Anterior cingulate cortex (tissue), 58 donors: ENCODE data around the gene KIF3B.
"Not testable (repeated sequence)": the region's sequence is repeated elsewhere in the genome, so short reads cannot be mapped to it uniquely, and the experiment has no call there.

Experiments used
- DNase-seq, 58 donors: peaks; one replicate each; lab custom pipeline; 2025; lab: John Stamatoyannopoulos, UW

Gene KIF3B

GRCh38 chr20:32353848-32354496, 76.5 kb downstream of the KIF3B start:
- no peak for DNase-seq

DNA sequence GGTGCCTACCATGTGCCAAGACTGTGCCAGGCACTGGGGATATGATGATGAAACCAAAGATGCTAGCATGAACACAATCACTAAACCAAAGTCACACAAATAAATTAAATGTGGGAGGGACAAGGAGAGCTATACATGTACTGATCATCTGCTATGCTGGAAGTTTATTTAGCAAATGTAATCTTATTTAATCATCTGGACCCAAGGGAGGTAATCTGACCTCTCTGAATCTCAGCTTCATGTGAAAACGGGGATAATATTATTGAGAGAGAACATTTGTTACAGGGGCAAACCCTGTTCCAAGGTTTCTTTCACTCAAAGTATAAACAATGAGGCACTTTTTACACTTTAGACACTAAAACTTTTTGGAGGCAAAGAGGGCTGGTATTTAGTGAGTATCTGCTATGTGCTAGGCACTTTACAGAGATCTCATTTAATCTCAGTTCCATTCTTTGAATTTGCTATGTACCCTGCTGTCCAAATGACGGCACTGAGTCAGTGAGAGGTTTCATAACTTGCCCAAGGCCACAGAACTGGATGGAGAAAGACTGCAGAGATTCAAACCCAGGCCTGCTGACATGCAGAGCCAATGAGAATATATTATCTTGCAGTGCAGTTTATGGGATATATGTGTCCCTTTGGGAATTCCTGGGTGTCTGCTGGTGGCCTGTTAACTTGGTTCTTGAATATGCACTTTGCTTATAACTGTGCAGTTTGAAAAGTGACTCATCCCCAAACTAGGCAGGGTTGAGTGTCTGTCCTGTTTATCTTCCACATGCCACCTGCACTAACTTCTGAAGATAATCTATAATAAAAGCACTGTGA, 77.4 kb downstream of the KIF3B start:
- no peak for DNase-seq

GRCh38 chr20:32355417-32355841, 78.0 kb downstream of the KIF3B start:
- DNase-seq, result no peak

DNA sequence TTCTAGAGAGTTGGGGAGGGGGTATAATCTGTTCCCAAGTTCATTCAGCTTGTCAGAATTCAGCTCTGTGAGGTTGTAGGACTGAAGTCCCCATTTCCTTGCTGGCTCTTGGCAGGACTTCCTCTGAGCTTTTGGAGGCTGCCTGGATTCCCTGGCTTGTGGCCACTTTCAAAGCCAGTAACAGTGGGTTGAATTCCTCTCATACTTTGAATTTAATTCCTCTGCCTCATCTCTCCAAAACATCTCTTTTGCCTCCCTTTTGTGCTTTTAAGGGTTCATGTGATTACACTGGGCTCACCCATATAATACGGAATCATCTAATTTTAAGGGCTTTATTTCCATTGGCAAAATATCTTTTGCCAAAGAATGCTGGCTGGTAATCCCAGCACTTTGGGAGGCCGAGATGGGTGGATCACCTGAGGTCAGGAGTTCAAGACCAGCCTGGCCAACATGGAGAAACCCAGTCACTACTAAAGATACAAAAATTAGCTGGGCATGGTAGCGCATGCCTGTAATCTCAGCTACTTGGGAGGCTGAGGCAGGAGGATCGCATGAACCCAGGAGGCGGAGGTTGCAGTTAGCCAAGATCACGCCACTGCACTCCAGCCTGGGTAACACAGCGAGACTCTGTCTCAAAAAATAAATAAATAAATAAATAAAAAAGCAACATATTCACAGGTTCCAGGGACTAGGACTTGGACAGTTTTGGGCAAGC, 78.6 kb downstream of the KIF3B start:
- DNase-seq, result not testable (repeated sequence)

GRCh38 chr20:32356622-32357374, 79.3 kb downstream of the KIF3B start:
- DNase-seq, result no peak

DNA sequence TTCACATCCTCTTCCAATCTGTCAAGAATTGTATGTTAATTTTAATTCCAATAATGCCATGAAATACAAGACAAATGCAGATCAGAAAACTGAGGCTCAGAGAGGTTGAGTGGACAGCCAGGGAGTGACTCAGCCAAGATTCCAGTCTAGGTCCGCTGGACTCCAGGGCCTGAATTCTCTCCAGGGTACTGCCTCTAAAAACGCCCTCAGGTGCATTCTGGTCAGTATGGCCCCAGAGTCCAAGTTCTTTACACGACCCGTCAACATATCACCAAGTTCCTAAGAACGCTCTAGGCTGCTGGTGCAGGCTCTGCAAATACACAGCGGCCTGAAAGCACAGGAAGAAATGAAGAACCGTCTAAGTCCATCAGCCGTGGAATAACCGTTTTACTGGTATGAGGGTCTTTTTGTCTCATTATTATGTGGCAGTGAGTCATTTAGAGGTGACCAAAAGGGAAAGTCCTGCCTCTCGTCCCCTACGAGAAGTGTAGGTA, 80.0 kb downstream of the KIF3B start:
- DNase-seq, result peak in 5 of 58 donors; percentile 36 to 49 (median 46)

GRCh38 chr20:32357869-32358631, 80.6 kb downstream of the KIF3B start, which contains the start of gene ASXL1:
ASXL1 (plus strand) TSS chr20:32358331; CDS start chr20:32358776, 445 bp downstream.
- DNase-seq, result peak; percentile 82 to 99 (median 97)

DNA sequence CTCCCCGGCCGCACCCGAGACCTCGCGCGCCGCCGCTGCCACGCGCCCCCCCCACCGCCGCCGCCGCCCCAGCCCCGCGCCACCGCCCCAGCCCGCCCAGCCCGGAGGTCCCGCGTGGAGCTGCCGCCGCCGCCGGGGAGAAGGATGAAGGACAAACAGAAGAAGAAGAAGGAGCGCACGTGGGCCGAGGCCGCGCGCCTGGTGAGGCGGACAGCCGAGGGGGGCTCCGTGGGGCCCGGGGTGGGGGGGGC, 81.1 kb downstream of the KIF3B start:
- DNase-seq, result peak in 5 of 58 donors; percentile 42 to 69 (median 64)

DNA sequence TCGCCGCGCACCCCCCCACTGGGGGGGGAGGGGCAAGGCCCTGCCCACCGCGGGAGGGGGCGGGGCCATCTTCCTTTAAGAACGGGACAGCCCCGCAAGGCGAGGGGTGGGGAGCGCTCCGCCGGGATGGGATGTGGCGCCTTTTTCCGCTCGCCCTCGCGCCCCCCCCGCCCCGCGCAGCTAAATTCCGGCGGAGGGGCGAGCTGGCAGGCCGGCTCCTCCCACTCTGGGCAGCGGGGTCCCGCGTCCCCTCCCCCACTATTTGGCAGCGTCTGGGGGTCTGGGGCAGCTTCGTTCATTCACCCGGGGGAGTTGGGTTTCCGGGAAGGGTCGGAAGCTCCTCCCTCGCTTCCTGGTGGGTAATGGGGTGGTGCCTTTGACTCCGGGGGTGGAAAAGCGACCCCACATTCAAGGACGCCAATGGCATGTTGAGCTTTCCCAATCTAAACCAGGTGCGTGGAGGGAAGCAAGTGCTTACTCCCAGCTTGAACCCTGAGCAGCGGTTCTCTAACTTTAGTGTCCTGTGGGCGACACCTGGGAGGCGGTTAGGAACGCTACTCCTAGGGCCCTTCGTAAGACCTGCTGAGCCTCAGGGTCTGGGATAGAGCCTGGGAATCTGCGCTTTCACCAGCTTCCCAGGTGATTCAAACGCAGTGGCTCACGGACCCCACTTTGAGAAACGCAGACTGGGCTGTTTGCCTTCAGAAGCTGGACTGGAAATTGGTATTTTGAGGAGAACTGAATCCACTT, 81.6 kb downstream of the KIF3B start:
- DNase-seq, result peak in 42 of 58 donors; percentile 13 to 75 (median 62)

DNA sequence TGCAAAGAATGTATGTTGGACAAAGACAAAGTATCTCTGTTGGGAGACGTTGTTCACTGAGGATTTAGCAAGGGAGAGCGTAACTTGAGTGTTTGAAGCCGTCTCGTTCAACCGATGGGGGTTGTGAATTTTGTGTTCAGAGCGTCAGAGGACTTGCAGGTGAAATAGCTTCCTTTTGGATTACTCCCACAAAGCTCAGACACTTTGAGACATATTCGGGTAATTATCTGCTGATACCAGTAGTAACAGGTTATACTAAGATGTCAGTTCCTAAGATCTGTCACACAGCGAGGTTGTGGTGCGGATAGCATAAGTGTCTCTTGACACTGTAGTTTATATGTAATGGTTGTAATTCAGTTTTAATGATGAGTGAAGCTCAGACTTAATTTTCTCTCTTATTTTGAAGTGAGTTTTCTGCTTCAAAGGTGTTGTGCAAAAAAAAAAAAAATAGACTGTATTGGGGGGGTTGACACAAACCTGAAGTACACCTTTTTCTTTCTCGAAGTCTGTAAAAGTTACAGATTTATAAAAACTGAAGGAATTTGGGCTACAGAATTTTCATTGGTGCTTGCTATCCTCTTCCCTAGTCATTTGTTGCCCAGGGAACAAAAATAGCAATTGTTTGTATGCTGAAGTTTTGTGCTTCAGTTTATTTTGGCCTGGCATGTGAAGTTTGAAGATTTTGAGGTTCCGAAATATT, 82.3 kb downstream of the KIF3B start:
- DNase-seq, result peak in 1 of 58 donors; percentile 44

DNA sequence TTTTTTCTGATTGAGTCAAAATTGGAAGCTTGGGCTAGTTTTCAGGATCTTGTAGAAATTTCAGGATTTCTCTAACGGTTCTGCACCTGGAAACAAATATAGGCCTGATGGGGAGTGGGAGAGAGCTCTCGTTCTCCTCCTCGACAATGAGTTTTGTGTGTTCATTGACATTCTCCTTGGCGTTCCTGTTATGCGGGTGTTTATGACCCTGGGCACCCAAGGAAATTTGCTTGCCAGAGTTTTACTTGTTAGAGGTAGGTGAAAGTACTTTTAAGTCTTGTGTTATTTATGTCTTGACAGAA, 82.8 kb downstream of the KIF3B start:
- DNase-seq, result no peak

GRCh38 chr20:32362901-32363364, 85.5 kb downstream of the KIF3B start:
- no peak for DNase-seq

GRCh38 chr20:32363492-32363891, 86.0 kb downstream of the KIF3B start:
- DNase-seq, result no peak

- no peak for DNase-seq
These were observed 87.2 kb downstream of the KIF3B start for GRCh38 chr20:32364554-32365208.

- DNase-seq, result peak in 5 of 58 donors; percentile 2 to 16 (median 6)
These were observed 88.1 kb downstream of the KIF3B start for GRCh38 chr20:32365564-32365963.

- no peak for DNase-seq
These were observed 88.9 kb downstream of the KIF3B start for GRCh38 chr20:32366380-32366779.

GRCh38 chr20:32368323-32368722, 90.9 kb downstream of the KIF3B start:
- DNase-seq, result no peak

- DNase-seq, result no peak
These were observed 91.5 kb downstream of the KIF3B start for GRCh38 chr20:32368925-32369324.
